Measurements from ENCODE around the gene HEATR5B. TPM values are rescaled to one million over a fixed set of nuclear protein-coding genes. Genes with fewer than 3 reads are reported as not detected.
A peak's percentile ranks its signal among the peaks of the same experiment; 100 is the strongest.
"Not testable (repeated sequence)": the region's sequence is repeated elsewhere in the genome, so short reads cannot be mapped to it uniquely, and the experiment has no call there.

Gene HEATR5B
- total RNA-seq, 1 donor from 2014 or later: 15.7 TPM

- no peaks in the 10 kb centered on the region for H3K27me3 Mint-ChIP-seq (ENCODE audit: insufficient read depth)
- no peaks in the 10 kb centered on the region for H3K9me3 Mint-ChIP-seq
- intact Hi-C loops (cut with micrococcal nuclease): no loop called here
- H3K27ac Mint-ChIP-seq: no peak overlapping the region
- DNase-seq (ENCODE audit: low spot score): no peak
- peaks cover 23% of the 10 kb centered on the region for H3K36me3 Mint-ChIP-seq (ENCODE audit: low read depth)
- no peak overlapping the region for H3K4me3 Mint-ChIP-seq
- H3K4me1 Mint-ChIP-seq (ENCODE audit: low read depth): peaks cover 7% of the 10 kb centered on the region
These were observed 83.9 kb downstream of the HEATR5B start for GRCh38 chr2:37000318-37000717.

- H3K4me1 Mint-ChIP-seq (ENCODE audit: low read depth); intact Hi-C loops (cut with micrococcal nuclease); DNase-seq (ENCODE audit: low spot score); H3K9me3 Mint-ChIP-seq; H3K27ac Mint-ChIP-seq; H3K4me3 Mint-ChIP-seq; H3K27me3 Mint-ChIP-seq (ENCODE audit: insufficient read depth): not testable (repeated sequence)
- H3K36me3 Mint-ChIP-seq (ENCODE audit: low read depth): peaks cover 16% of the 10 kb centered on the region
These were observed 84.8 kb downstream of the HEATR5B start for GRCh38 chr2:36999416-36999815.

- Mint-ChIP-seq H3K4me1 (ENCODE audit: low read depth) (no peaks in the 10 kb centered on the region), H3K27ac (no peak overlapping the region), H3K4me3 (no peak overlapping the region), H3K9me3 (no peaks in the 10 kb centered on the region), H3K27me3 (ENCODE audit: insufficient read depth) (no peaks in the 10 kb centered on the region), H3K36me3 (ENCODE audit: low read depth) (peaks cover 11% of the 10 kb centered on the region)
- DNase-seq (ENCODE audit: low spot score): no peak
- intact Hi-C loops (cut with micrococcal nuclease): no loop called here
These were observed 90.1 kb downstream of the HEATR5B start for GRCh38 chr2:36993841-36994620.

- intact Hi-C loops (cut with micrococcal nuclease): no loop called here
- H3K27me3 Mint-ChIP-seq (ENCODE audit: insufficient read depth): no peaks in the 10 kb centered on the region
These were observed 96.2 kb downstream of the HEATR5B start for GRCh38 chr2:36988008-36988407.

GRCh38 chr2:36982467-36982866 lies 101.7 kb downstream of the HEATR5B start:
- intact Hi-C loops (cut with micrococcal nuclease): no loop called here
- Mint-ChIP-seq H3K36me3 (ENCODE audit: low read depth) (peaks cover 9% of the 10 kb centered on the region), H3K27me3 (ENCODE audit: insufficient read depth) (no peaks in the 10 kb centered on the region), H3K9me3 (peaks cover 6% of the 10 kb centered on the region), H3K4me1 (ENCODE audit: low read depth) (no peaks in the 10 kb centered on the region), H3K27ac (no peak overlapping the region), H3K4me3 (no peak overlapping the region)
- no peak for DNase-seq (ENCODE audit: low spot score)

More at GRCh38 chr2:36988008-36988407, 96.2 kb downstream of the HEATR5B start:
- Mint-ChIP-seq H3K9me3 (no peaks in the 10 kb centered on the region), H3K36me3 (ENCODE audit: low read depth) (peaks cover 13% of the 10 kb centered on the region), H3K27ac (no peak overlapping the region), H3K4me3 (no peak overlapping the region), H3K4me1 (ENCODE audit: low read depth) (no peaks in the 10 kb centered on the region)
- no peak for DNase-seq (ENCODE audit: low spot score)

GRCh38 chr2:36981911-36982310 lies 102.3 kb downstream of the HEATR5B start:
- peaks cover 9% of the 10 kb centered on the region for H3K36me3 Mint-ChIP-seq (ENCODE audit: low read depth)
- peaks cover 6% of the 10 kb centered on the region for H3K9me3 Mint-ChIP-seq
- H3K4me3 Mint-ChIP-seq: no peak overlapping the region
- H3K4me1 Mint-ChIP-seq (ENCODE audit: low read depth): no peaks in the 10 kb centered on the region
- intact Hi-C loops (cut with micrococcal nuclease): no loop called here
- H3K27ac Mint-ChIP-seq: no peak overlapping the region
- no peaks in the 10 kb centered on the region for H3K27me3 Mint-ChIP-seq (ENCODE audit: insufficient read depth)
- no peak for DNase-seq (ENCODE audit: low spot score)

GRCh38 chr2:36979007-36979406 lies 105.2 kb downstream of the HEATR5B start:
- H3K9me3 Mint-ChIP-seq; H3K36me3 Mint-ChIP-seq (ENCODE audit: low read depth); H3K4me3 Mint-ChIP-seq; H3K27ac Mint-ChIP-seq; intact Hi-C loops (cut with micrococcal nuclease); H3K27me3 Mint-ChIP-seq (ENCODE audit: insufficient read depth); DNase-seq (ENCODE audit: low spot score); H3K4me1 Mint-ChIP-seq (ENCODE audit: low read depth): not testable (repeated sequence)

- intact Hi-C loops (cut with micrococcal nuclease): no loop called here
- H3K4me3 Mint-ChIP-seq: no peak overlapping the region
These were observed 108.1 kb downstream of the HEATR5B start for GRCh38 chr2:36976065-36976464.

GRCh38 chr2:36975306-36975705 lies 108.9 kb downstream of the HEATR5B start:
- peaks cover 6% of the 10 kb centered on the region for H3K9me3 Mint-ChIP-seq
- H3K36me3 Mint-ChIP-seq (ENCODE audit: low read depth): peaks cover 4% of the 10 kb centered on the region
- intact Hi-C loops (cut with micrococcal nuclease): no loop called here
- no peak for DNase-seq (ENCODE audit: low spot score)
- no peaks in the 10 kb centered on the region for H3K4me1 Mint-ChIP-seq (ENCODE audit: low read depth)
- H3K27me3 Mint-ChIP-seq (ENCODE audit: insufficient read depth): peaks cover 5% of the 10 kb centered on the region
- no peak overlapping the region for H3K27ac Mint-ChIP-seq
- no peak overlapping the region for H3K4me3 Mint-ChIP-seq

More at GRCh38 chr2:36976065-36976464, 108.1 kb downstream of the HEATR5B start:
- peaks cover 5% of the 10 kb centered on the region for H3K36me3 Mint-ChIP-seq (ENCODE audit: low read depth)
- H3K9me3 Mint-ChIP-seq: peaks cover 6% of the 10 kb centered on the region
- no peak for DNase-seq (ENCODE audit: low spot score)
- peaks cover 5% of the 10 kb centered on the region for H3K27me3 Mint-ChIP-seq (ENCODE audit: insufficient read depth)
- H3K27ac Mint-ChIP-seq: no peak overlapping the region
- no peaks in the 10 kb centered on the region for H3K4me1 Mint-ChIP-seq (ENCODE audit: low read depth)

- intact Hi-C loops (cut with micrococcal nuclease): no loop called here
- no peak for DNase-seq (ENCODE audit: low spot score)
- Mint-ChIP-seq H3K36me3 (ENCODE audit: low read depth) (no peaks in the 10 kb centered on the region), H3K27me3 (ENCODE audit: insufficient read depth) (peaks cover 5% of the 10 kb centered on the region), H3K4me3 (no peak overlapping the region), H3K27ac (no peak overlapping the region), H3K9me3 (peaks cover 4% of the 10 kb centered on the region), H3K4me1 (ENCODE audit: low read depth) (peaks cover 6% of the 10 kb centered on the region)
These were observed 110.9 kb downstream of the HEATR5B start for GRCh38 chr2:36973320-36973719.

- Mint-ChIP-seq H3K27me3 (ENCODE audit: insufficient read depth) (peaks cover 5% of the 10 kb centered on the region), H3K27ac (no peak overlapping the region), H3K36me3 (ENCODE audit: low read depth) (no peaks in the 10 kb centered on the region), H3K9me3 (no peaks in the 10 kb centered on the region), H3K4me1 (ENCODE audit: low read depth) (peaks cover 19% of the 10 kb centered on the region), H3K4me3 (no peak overlapping the region)
- intact Hi-C loops (cut with micrococcal nuclease): no loop called here
- DNase-seq (ENCODE audit: low spot score): no peak
These were observed 112.2 kb downstream of the HEATR5B start for GRCh38 chr2:36971990-36972389.

GRCh38 chr2:36967236-36967876 lies 116.8 kb downstream of the HEATR5B start:
- H3K4me1 Mint-ChIP-seq (ENCODE audit: low read depth): peaks cover 54% of the 10 kb centered on the region
- H3K27me3 Mint-ChIP-seq (ENCODE audit: insufficient read depth): peaks cover 2% of the 10 kb centered on the region
- intact Hi-C loops (cut with micrococcal nuclease): loop anchor here (2.0 to 10.0 kb wide), 6 partner anchors 45 to 725 kb away; partner anchors contain the start of genes EIF2AK2, FEZ2 and PRKD3

More at GRCh38 chr2:36967236-36967876, 116.8 kb downstream of the HEATR5B start:
- Mint-ChIP-seq H3K36me3 (ENCODE audit: low read depth) (peaks cover 10% of the 10 kb centered on the region), H3K9me3 (no peaks in the 10 kb centered on the region), H3K27ac (peak overlapping the region; percentile 98), H3K4me3 (peak overlapping the region; percentile 92)
- no peak for DNase-seq (ENCODE audit: low spot score)

Data from activated T-helper 1 cell treated with anti-CD3 and anti-CD28 coated beads, Interleukin-12 subunit alpha, Interleukin-12 subunit beta, Interleukin-2, Interleukin-4 antibody, amounts not matched to agents 30 ng/mL and 10 ng/mL and 1 ng/mL, durations not matched to agents 14 hours and 24 hours and 36 hours (primary cell).